ENCODE data around the gene RNF225. TPM values are rescaled to one million over a fixed set of nuclear protein-coding genes. Genes with fewer than 3 reads are reported as not detected.

RNF225 gene
- total and polyA plus RNA-seq, 12 donors = not detected

DNA sequence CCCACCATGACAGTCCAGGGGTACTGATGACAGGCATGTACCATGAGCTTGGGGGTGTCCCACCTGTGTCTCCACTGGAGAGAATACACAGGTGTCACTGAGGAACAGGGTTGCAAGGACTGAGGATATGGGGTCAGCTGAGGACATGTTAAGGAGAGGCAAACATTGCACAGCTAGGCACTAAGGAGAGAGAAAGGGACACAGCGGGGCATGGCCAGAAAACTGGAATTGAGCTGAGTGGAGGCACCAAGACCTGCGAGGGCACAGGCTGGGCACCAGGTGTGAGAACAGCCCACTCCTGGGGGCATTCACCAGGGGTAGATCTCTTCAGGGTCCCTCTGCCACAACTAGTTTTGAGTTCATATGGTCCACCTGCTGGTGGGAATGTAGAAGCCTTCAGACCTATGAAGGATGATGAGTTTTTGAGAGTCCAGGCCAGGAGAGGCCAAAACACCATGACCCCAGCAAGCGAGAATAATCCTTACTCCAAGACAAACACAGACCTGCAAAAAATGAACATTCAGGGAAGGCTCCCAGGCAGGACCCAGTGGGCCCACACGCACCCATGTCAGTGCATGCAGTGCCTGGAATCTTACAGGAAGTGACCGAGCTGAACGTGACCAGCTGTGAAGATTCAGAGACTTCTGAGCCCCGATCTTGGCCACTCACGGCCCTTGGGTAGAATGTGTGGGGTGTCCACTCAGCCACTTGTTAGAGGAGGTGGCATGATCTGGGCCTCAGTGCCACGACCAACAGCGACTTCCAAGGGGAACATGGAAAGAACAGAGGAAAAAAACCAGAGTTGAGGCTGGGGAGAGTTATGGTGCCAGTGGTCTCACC lies 11.6 kb downstream of the RNF225 start:
- intact Hi-C loops (cut with DNase I) = no loop called here
- peak overlapping the region in 3 of 5 donors; percentile 81 to 96 (median 87) for H3K27ac ChIP-seq
- no peaks in the 10 kb centered on the region for H3K36me3 ChIP-seq (replicated peaks in 1 of 2)
- H3K4me1 ChIP-seq (replicated peaks in 1 of 2) = peaks cover 5 to 22% of the 10 kb centered on the region in 2 donors
- no peaks in the 10 kb centered on the region for H3K27me3 ChIP-seq
- no peak for DNase-seq
- TF ChIP-seq POLR2A (IDR thresholded peaks at IDR 0.05) (no peak), CTCF (IDR thresholded peaks at IDR 0.05) (peak in 2 of 6 experiments; percentile 12 to 17)
- 75 to 78% (median 76%) methylated on average over 8 to 10 of the region's 10 CpGs for WGBS, 4 donors
- H3K4me3 ChIP-seq = peak overlapping the region in 2 of 4 donors; percentile 75 to 90
- no peaks in the 10 kb centered on the region for H3K9me3 ChIP-seq (replicated peaks in 1 of 3)

DNA sequence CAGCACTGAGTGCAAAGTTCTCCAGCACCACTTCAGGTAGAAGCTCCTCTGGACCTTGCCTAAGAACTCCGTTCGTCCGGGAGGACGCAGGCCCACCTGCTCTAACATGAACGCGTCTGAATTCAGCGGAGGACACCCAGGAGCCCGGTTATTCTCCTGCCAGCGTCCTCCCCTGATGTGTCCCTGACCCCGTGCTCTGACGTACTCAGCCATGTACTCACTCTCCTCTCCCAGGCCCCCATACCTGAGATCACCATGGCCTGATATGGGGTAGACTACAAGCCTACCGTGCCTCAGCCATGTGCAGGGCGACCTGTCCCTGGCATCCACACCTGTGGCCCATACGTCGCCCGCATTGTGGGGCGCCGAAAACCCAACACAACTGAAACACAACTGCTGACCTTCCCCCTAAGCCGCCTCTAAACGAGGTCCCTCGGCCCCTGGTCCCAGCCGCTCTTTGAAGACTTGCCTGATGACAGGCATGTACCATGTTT lies 12.2 kb downstream of the RNF225 start:
- peak in 6 of 7 donors; percentile 56 to 74 (median 61) for DNase-seq
- TF ChIP-seq POLR2A (IDR thresholded peaks at IDR 0.05) (no peak), CTCF (IDR thresholded peaks at IDR 0.05) (no peak)
- Histone ChIP-seq H3K9me3 (replicated peaks in 1 of 3) (no peaks in the 10 kb centered on the region), H3K27ac (peak overlapping the region; percentile 51 to 96 (median 87)), H3K36me3 (replicated peaks in 1 of 2) (no peaks in the 10 kb centered on the region), H3K27me3 (no peaks in the 10 kb centered on the region), H3K4me3 (peak overlapping the region; percentile 13 to 90 (median 82)), H3K4me1 (replicated peaks in 1 of 2) (peaks cover 3 to 19% of the 10 kb centered on the region in 2 donors)
- WGBS, 4 donors = 3 to 13% (median 12%) methylated on average over 6 to 22 of the region's 22 CpGs; no CpG with 5 or more reads in 1 of the 4 donors
- intact Hi-C loops (cut with DNase I) = no loop called here

- no peak for TF ChIP-seq CTCF (IDR thresholded peaks at IDR 0.05)
- peak; percentile 84 to 89 for TF ChIP-seq POLR2A (IDR thresholded peaks at IDR 0.05)
- Histone ChIP-seq H3K4me3 (peak within 1 kb of the TSS; percentile 75 to 90 (median 82)), H3K27ac (peak within 1 kb of the TSS; percentile 51 to 96 (median 87)), H3K9me3 (replicated peaks in 1 of 3) (no peaks in the 10 kb centered on the region), H3K27me3 (no peaks in the 10 kb centered on the region), H3K4me1 (replicated peaks in 1 of 2) (peaks cover 3 to 19% of the 10 kb centered on the region in 2 donors), H3K36me3 (replicated peaks in 1 of 2) (no peaks in the 10 kb centered on the region)
- 0 to 1% (median 0%) methylated on average over 12 to 100 of the region's 100 CpGs for WGBS, 4 donors
- intact Hi-C loops (cut with DNase I) = no loop called here
- DNase-seq = peak; percentile 95 to 98 (median 96)
Observed at GRCh38 chr19:58408152-58409009, 12.9 kb downstream of the RNF225 start, which contains the start of gene ZNF584. TSS of gene ZNF584 (plus strand) at chr19:58408649. CDS start at chr19:58409148, 499 bp downstream.
